ENCODE data around the gene CLPTM1L. TPM values are rescaled to one million over a fixed set of nuclear protein-coding genes. Genes with fewer than 3 reads are reported as not detected.

Gene CLPTM1L
- total and polyA plus RNA-seq, 2 experiments from 2014 or later: 129 to 130 TPM

GRCh38 chr5:1382248-1382700 lies 37.4 kb upstream of the CLPTM1L start:
- H3K4me3 ChIP-seq: no peak overlapping the region
- no peaks in the 10 kb centered on the region for H3K36me3 ChIP-seq (replicated peaks; ENCODE audit: insufficient read depth, low read depth)
- no peak overlapping the region for H2AFZ ChIP-seq
- no peaks in the 10 kb centered on the region for H3K9me3 ChIP-seq (ENCODE audit: low read depth)
- WGBS (ENCODE audit: low lambda C conversion rate, missing lambda C conversion rate): 93% methylated on average over 17 of the region's 18 CpGs
- H4K20me1 ChIP-seq (ENCODE audit: insufficient read depth, poor library complexity, severe bottlenecking): no peaks in the 10 kb centered on the region
- no peaks in the 10 kb centered on the region for H3K9me2 ChIP-seq (replicated peaks; ENCODE audit: insufficient read depth)
- peaks cover 7% of the 10 kb centered on the region for H3K27me3 ChIP-seq
- TF ChIP-seq EZH2 (IDR thresholded peaks at IDR 0.05; ENCODE audit: borderline replicate concordance): no peak
- TF ChIP-seq, protein P1, sequence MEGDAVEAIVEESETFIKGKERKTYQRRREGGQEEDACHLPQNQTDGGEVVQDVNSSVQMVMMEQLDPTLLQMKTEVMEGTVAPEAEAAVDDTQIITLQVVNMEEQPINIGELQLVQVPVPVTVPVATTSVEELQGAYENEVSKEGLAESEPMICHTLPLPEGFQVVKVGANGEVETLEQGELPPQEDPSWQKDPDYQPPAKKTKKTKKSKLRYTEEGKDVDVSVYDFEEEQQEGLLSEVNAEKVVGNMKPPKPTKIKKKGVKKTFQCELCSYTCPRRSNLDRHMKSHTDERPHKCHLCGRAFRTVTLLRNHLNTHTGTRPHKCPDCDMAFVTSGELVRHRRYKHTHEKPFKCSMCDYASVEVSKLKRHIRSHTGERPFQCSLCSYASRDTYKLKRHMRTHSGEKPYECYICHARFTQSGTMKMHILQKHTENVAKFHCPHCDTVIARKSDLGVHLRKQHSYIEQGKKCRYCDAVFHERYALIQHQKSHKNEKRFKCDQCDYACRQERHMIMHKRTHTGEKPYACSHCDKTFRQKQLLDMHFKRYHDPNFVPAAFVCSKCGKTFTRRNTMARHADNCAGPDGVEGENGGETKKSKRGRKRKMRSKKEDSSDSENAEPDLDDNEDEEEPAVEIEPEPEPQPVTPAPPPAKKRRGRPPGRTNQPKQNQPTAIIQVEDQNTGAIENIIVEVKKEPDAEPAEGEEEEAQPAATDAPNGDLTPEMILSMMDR (IDR thresholded peaks at IDR 0.05; ENCODE audit: poor library complexity): no peak
- TF ChIP-seq EZH2phosphoT487 (IDR thresholded peaks at IDR 0.05; ENCODE audit: low read depth, severe bottlenecking, unreplicated experiment): no peak
- DNase-seq (ENCODE audit: low spot score): no peak
- peaks cover 8% of the 10 kb centered on the region for H3K4me1 ChIP-seq (ENCODE audit: insufficient read depth)
- H3K4me2 ChIP-seq: no peak overlapping the region
- no peaks in the 10 kb centered on the region for H3K79me2 ChIP-seq
- no peak overlapping the region for H3K27ac ChIP-seq

DNA sequence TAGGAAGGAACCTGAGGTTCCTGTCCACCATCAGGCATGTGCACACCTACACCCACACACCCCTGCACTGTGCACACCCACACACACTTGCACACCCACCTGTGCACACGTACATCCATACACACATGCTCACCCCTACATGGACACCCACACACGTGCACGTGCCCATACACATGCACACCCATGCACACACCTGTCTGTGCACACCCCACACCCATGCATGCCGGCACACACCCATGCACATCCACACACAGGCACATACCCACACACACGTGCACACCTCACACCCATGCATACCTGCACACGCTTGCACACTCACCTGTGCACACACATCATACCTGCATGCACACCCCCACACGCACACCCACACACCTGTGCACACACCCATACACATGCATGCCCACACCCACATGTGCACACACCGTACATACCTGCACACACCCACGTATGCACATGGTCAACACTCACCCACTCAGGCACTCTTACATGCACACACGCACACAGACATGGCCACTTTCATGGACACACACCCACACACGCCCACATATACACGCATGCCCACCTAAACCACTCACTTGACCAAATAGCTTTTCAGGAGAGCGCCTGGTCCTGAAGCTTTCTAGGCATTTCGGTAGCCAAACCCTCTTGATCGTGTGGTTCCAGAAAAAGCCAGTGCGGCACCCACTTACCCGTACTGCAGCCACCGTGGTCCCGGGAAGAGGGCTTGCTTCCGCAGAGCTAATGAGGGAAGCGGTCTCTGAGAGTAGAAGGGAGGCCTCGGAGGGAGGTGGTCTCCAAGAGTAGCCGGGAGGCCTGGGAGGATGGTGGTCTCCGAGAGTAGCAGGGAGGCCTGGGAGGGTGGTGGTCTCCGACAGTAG lies 36.7 kb upstream of the CLPTM1L start:
- H3K4me2 ChIP-seq: no peak overlapping the region
- H3K9me2 ChIP-seq (replicated peaks; ENCODE audit: insufficient read depth): no peaks in the 10 kb centered on the region
- H2AFZ ChIP-seq: no peak overlapping the region
- no peaks in the 10 kb centered on the region for H3K36me3 ChIP-seq (replicated peaks; ENCODE audit: insufficient read depth, low read depth)
- H3K27me3 ChIP-seq: peaks cover under 1% of the 10 kb centered on the region
- TF ChIP-seq EZH2 (IDR thresholded peaks at IDR 0.05; ENCODE audit: borderline replicate concordance): no peak
- H4K20me1 ChIP-seq (ENCODE audit: insufficient read depth, poor library complexity, severe bottlenecking): no peaks in the 10 kb centered on the region
- DNase-seq (ENCODE audit: low spot score): no peak
- WGBS (ENCODE audit: low lambda C conversion rate, missing lambda C conversion rate): 91% methylated on average over 25 of the region's 25 CpGs
- no peaks in the 10 kb centered on the region for H3K9me3 ChIP-seq (ENCODE audit: low read depth)
- no peaks in the 10 kb centered on the region for H3K79me2 ChIP-seq
- H3K27ac ChIP-seq: no peak overlapping the region
- H3K4me1 ChIP-seq (ENCODE audit: insufficient read depth): peaks cover 8% of the 10 kb centered on the region
- no peak overlapping the region for H3K4me3 ChIP-seq

DNA sequence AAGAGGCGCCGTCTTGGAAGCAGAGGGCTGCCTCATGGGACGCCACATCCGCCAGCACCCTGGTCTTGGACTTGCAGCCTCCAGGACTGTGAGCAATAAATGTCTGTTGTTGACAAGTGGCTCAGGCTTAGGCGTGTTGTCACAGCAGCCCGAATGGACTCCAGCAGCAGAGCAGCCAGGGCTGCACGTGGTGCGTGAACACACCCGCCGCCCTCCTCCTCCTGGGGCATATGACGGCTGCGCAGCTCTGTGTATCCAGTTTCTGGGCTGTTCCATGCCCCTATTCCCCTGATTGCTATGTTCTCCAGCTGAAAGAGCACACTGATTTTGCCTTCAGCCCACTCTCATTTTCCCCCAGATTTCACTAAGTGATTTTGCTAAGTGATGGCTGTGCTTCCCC lies 36.0 kb upstream of the CLPTM1L start:
- Histone ChIP-seq H3K9me2 (replicated peaks; ENCODE audit: insufficient read depth) (no peaks in the 10 kb centered on the region), H3K4me2 (peak overlapping the region; percentile 73), H3K79me2 (no peaks in the 10 kb centered on the region), H3K4me1 (ENCODE audit: insufficient read depth) (peaks cover 8% of the 10 kb centered on the region), H3K27ac (peak overlapping the region; percentile 28), H2AFZ (no peak overlapping the region), H3K36me3 (replicated peaks; ENCODE audit: insufficient read depth, low read depth) (no peaks in the 10 kb centered on the region), H3K4me3 (no peak overlapping the region), H3K9me3 (ENCODE audit: low read depth) (no peaks in the 10 kb centered on the region), H3K27me3 (no peaks in the 10 kb centered on the region), H4K20me1 (ENCODE audit: insufficient read depth, poor library complexity, severe bottlenecking) (no peaks in the 10 kb centered on the region)
- WGBS (ENCODE audit: low lambda C conversion rate, missing lambda C conversion rate): 65% methylated on average over 12 of the region's 12 CpGs
- peak; percentile 67 for DNase-seq (ENCODE audit: low spot score)
- TF ChIP-seq EZH2phosphoT487 (IDR thresholded peaks at IDR 0.05; ENCODE audit: low read depth, severe bottlenecking, unreplicated experiment) (no peak), EZH2 (IDR thresholded peaks at IDR 0.05; ENCODE audit: borderline replicate concordance) (no peak)
- TF ChIP-seq, protein P1 (IDR thresholded peaks at IDR 0.05; ENCODE audit: poor library complexity): no peak
